ENCODE measurements around the gene GABBR2. TPM values are rescaled to one million over a fixed set of nuclear protein-coding genes. Genes with fewer than 3 reads are reported as not detected.

Gene GABBR2
- total RNA-seq, 2 experiments from 2014 or later = not detected

DNA sequence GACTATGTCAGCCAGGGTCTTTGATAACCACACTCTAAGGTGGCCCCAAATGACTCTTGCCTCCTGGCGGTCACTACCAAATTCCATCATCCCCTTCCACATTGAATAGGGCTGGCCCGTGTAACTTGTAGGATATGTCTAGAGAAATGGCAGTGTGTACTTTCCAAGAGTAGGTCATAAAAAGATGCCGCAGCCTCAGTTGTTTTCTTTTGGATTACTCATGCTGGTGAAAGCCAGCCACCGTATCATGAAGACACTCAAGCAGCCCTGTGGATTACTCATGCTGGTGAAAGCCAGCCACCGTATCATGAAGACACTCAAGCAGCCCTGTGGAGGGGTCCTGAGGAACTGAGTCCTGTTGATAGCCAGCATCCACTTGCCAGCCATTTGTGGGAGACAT lies 281.2 kb downstream of the GABBR2 start:
- TF ChIP-seq, protein P1, sequence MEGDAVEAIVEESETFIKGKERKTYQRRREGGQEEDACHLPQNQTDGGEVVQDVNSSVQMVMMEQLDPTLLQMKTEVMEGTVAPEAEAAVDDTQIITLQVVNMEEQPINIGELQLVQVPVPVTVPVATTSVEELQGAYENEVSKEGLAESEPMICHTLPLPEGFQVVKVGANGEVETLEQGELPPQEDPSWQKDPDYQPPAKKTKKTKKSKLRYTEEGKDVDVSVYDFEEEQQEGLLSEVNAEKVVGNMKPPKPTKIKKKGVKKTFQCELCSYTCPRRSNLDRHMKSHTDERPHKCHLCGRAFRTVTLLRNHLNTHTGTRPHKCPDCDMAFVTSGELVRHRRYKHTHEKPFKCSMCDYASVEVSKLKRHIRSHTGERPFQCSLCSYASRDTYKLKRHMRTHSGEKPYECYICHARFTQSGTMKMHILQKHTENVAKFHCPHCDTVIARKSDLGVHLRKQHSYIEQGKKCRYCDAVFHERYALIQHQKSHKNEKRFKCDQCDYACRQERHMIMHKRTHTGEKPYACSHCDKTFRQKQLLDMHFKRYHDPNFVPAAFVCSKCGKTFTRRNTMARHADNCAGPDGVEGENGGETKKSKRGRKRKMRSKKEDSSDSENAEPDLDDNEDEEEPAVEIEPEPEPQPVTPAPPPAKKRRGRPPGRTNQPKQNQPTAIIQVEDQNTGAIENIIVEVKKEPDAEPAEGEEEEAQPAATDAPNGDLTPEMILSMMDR (conservative IDR thresholded peaks at IDR 0.05; ENCODE audit: low read length) = no peak
- TF ChIP-seq EZH2phosphoT487 (IDR thresholded peaks at IDR 0.05; ENCODE audit: borderline replicate concordance, low read depth, low read length) = no peak
- intact Hi-C loops (cut with micrococcal nuclease; ENCODE audit: unreplicated experiment) = no loop called here
- Histone ChIP-seq H4K20me1 (ENCODE audit: insufficient read depth, low read length) (no peaks in the 10 kb centered on the region), H3K79me2 (ENCODE audit: insufficient read depth, low read depth, low read length) (no peaks in the 10 kb centered on the region), H3K36me3 (ENCODE audit: insufficient read depth, low read length) (no peaks in the 10 kb centered on the region), H3K4me2 (ENCODE audit: low read length) (no peak overlapping the region), H3K4me1 (ENCODE audit: insufficient read depth, low read length, poor library complexity, severe bottlenecking) (no peaks in the 10 kb centered on the region), H3K4me3 (ENCODE audit: low read depth, low read length, poor library complexity, severe bottlenecking) (no peak overlapping the region), H3K27ac (ENCODE audit: low read depth, low read length, poor library complexity, severe bottlenecking) (no peak overlapping the region), H3K9me2 (ENCODE audit: insufficient read depth, low read length) (no peaks in the 10 kb centered on the region), H2AFZ (ENCODE audit: low read length) (no peak overlapping the region), H3K9me3 (ENCODE audit: low read length) (no peaks in the 10 kb centered on the region)
- POLR2A ChIA-PET = no interaction called here
- CTCF ChIA-PET (ENCODE audit: unreplicated experiment) = no interaction called here
- DNase-seq (ENCODE audit: low spot score) = no peak
- BruUV-seq (replicated peaks) = no TSS peak

DNA sequence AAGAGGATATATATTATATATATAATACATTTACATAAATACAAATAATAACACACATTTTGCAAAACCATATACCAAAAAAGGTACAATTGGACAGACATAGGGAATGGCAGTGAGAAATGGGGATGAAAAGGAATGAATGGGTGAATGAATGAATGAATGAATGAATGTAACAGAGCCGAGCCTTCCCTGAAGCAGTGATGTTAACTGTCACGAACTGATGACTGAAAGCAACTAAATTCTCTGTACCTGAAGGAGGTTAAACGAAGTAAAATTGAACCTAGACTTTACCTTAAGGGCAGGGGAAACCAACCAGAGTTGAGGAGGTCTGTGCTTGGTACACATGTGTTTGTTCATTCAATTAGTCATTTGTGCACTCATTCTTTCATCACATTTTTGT lies 283.7 kb downstream of the GABBR2 start:
- Histone ChIP-seq H3K79me2 (ENCODE audit: insufficient read depth, low read depth, low read length) (no peaks in the 10 kb centered on the region), H3K4me1 (ENCODE audit: insufficient read depth, low read length, poor library complexity, severe bottlenecking) (no peaks in the 10 kb centered on the region), H3K36me3 (ENCODE audit: insufficient read depth, low read length) (no peaks in the 10 kb centered on the region), H3K9me2 (ENCODE audit: insufficient read depth, low read length) (no peaks in the 10 kb centered on the region), H2AFZ (ENCODE audit: low read length) (no peak overlapping the region), H4K20me1 (ENCODE audit: insufficient read depth, low read length) (no peaks in the 10 kb centered on the region), H3K27ac (ENCODE audit: low read depth, low read length, poor library complexity, severe bottlenecking) (no peak overlapping the region), H3K4me2 (ENCODE audit: low read length) (no peak overlapping the region), H3K9me3 (ENCODE audit: low read length) (no peaks in the 10 kb centered on the region), H3K4me3 (ENCODE audit: low read depth, low read length, poor library complexity, severe bottlenecking) (no peak overlapping the region)
- POLR2A ChIA-PET = interaction anchor here (0.6 kb wide), 1 partner anchor 15 kb away, joined by 3 read pairs; no protein-coding TSS in a partner anchor
- no TSS peak for BruUV-seq (replicated peaks)
- CTCF ChIA-PET (ENCODE audit: unreplicated experiment) = no interaction called here
- no peak for DNase-seq (ENCODE audit: low spot score)
- intact Hi-C loops (cut with micrococcal nuclease; ENCODE audit: unreplicated experiment) = no loop called here
- TF ChIP-seq EZH2phosphoT487 (IDR thresholded peaks at IDR 0.05; ENCODE audit: borderline replicate concordance, low read depth, low read length) = no peak
- TF ChIP-seq, protein P1 (conservative IDR thresholded peaks at IDR 0.05; ENCODE audit: low read length) = no peak

DNA sequence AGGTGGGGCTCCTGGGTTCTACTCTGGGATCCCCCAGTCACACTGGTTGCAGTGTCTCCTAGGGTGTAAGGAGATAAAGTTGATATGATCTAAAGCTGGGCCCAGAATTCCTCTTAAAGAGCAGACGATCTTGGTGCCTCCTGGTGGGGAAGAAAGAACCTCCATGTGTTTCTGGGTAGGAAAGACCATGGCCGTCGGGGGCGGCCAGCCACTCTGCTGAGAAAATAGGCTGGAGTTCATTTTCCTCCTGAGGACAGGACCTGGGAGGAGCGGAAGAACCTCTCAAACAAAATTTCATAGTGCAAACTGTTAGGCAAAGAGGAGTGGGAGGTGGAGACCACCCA lies 289.5 kb downstream of the GABBR2 start:
- DNase-seq (ENCODE audit: low spot score) = no peak
- no peak overlapping the region for H2AFZ ChIP-seq (ENCODE audit: low read length)
- H4K20me1 ChIP-seq (ENCODE audit: insufficient read depth, low read length) = no peaks in the 10 kb centered on the region
- no peaks in the 10 kb centered on the region for H3K36me3 ChIP-seq (ENCODE audit: insufficient read depth, low read length)
- no peaks in the 10 kb centered on the region for H3K9me2 ChIP-seq (ENCODE audit: insufficient read depth, low read length)
- H3K4me1 ChIP-seq (ENCODE audit: insufficient read depth, low read length, poor library complexity, severe bottlenecking) = no peaks in the 10 kb centered on the region
- TF ChIP-seq, protein P1 (conservative IDR thresholded peaks at IDR 0.05; ENCODE audit: low read length) = no peak
- no peak for TF ChIP-seq EZH2phosphoT487 (IDR thresholded peaks at IDR 0.05; ENCODE audit: borderline replicate concordance, low read depth, low read length)
- intact Hi-C loops (cut with micrococcal nuclease; ENCODE audit: unreplicated experiment) = no loop called here
- BruUV-seq (replicated peaks) = no TSS peak
- no peak overlapping the region for H3K27ac ChIP-seq (ENCODE audit: low read depth, low read length, poor library complexity, severe bottlenecking)
- CTCF ChIA-PET (ENCODE audit: unreplicated experiment) = no interaction called here
- H3K9me3 ChIP-seq (ENCODE audit: low read length) = no peaks in the 10 kb centered on the region
- H3K4me3 ChIP-seq (ENCODE audit: low read depth, low read length, poor library complexity, severe bottlenecking) = no peak overlapping the region
- H3K4me2 ChIP-seq (ENCODE audit: low read length) = no peak overlapping the region
- H3K79me2 ChIP-seq (ENCODE audit: insufficient read depth, low read depth, low read length) = no peaks in the 10 kb centered on the region
- POLR2A ChIA-PET = no interaction called here
